Esophagus muscularis mucosa (tissue), 4 donors: Measurements from ENCODE around the gene ERC2. TPM values are rescaled to one million over a fixed set of nuclear protein-coding genes. Genes with fewer than 3 reads are reported as not detected.
A peak's percentile ranks its signal among the peaks of the same experiment; 100 is the strongest.

Source experiments
- DNase-seq: peaks from one replicate; pipeline ENCODE4 v3.0.0-alpha.2; 2017; ENCODE audit errors: extremely low spot score
- H3K27ac ChIP-seq, 4 donors: fragments of 200-600 bp; sonication (generic); replicated peaks in 1 of 4; 1 replicate in 3 of 4; 2 replicates in 1 of 4; pipeline ENCODE4 v1.5.1; 2016 to 2019; ENCODE audit warnings: mild to moderate bottlenecking in 1 of 4
- H3K27me3 ChIP-seq, 4 donors: fragments of 200-600 bp; sonication (generic); one replicate each; pipeline versions ENCODE4 v1.5.1 to v1.6.0; 2016 to 2019
- H3K36me3 ChIP-seq, 4 donors: fragments of 200-600 bp; sonication (generic); one replicate each; pipeline ENCODE4 v1.5.1; 2016 to 2019
- H3K4me1 ChIP-seq, 4 donors: fragments of 200-600 bp; sonication (generic); one replicate each; pipeline ENCODE4 v1.5.1; 2016 to 2019
- H3K4me3 ChIP-seq, 4 donors: fragments of 200-600 bp; sonication (generic); 1 replicate in 2 of 4; 2 replicates in 2 of 4; pipeline ENCODE4 v1.5.1; 2016 to 2019; ENCODE audit warnings: mild to moderate bottlenecking in 4 of 4, moderate library complexity in 1 of 4
- H3K9me3 ChIP-seq, 4 donors: fragments of 200-600 bp; sonication (generic); 1 replicate in 3 of 4; 2 replicates in 1 of 4; pipeline ENCODE4 v1.5.1; 2016 to 2019
- EP300 ChIP-seq: sonication (generic); formaldehyde crosslinking; IDR thresholded peaks from one replicate; pipeline ENCODE4 v1.6.1; 2017; ENCODE audit warnings: antibody characterized with exemption
- POLR2A ChIP-seq: fragments of 450-650 bp; IDR thresholded peaks from one replicate; pipeline ENCODE4 v1.6.1; 2017; ENCODE audit warnings: antibody characterized with exemption, moderate library complexity, mild to moderate bottlenecking, low read depth
- POLR2AphosphoS5 ChIP-seq, 2 donors: sonication (generic); formaldehyde crosslinking; IDR thresholded peaks; one replicate each; pipeline ENCODE4 v1.6.1; 2017; ENCODE audit warnings: antibody characterized with exemption in 2 of 2
- WGBS: methylation state at CpG from one replicate; pipeline ENCODE4 v1.1.5; 2018; 5-methylcytosine and 5-hydroxymethylcytosine counted together
- intact Hi-C: fragments of 100-400 bp; cut with DNase I; formaldehyde crosslinking; loops from one replicate; pipeline ENCODE4 v1.15.1; 2023
- total RNA-seq, 4 donors: library from RNA; depleted of rRNA; stranded (reverse); fragments of >200 nt; gene quantifications; one replicate each; pipeline versions ENCODE4 v1.1.0 to v1.2.1, GENCODE V29; 2016
- TF ChIP-seq, protein P1 (sequence below), 3 experiments: fragments of 200-600 bp in 2 of 3; fragments of 450-650 bp in 1 of 3; sonication (generic) in 2 of 3; IDR thresholded peaks; one replicate each; pipeline ENCODE4 v1.5.1; 2017 to 2019; ENCODE audit warnings: antibody characterized with exemption in 3 of 3, mild to moderate bottlenecking in 2 of 3, moderate library complexity in 1 of 3

ERC2 gene
- total RNA-seq, 4 donors from 2014 or later = 0.42 to 2.0 (median 1.5) TPM

GRCh38 chr3:55816794-55817576 is 651.3 kb downstream of the ERC2 start:
- Histone ChIP-seq H3K36me3 (no peaks in the 10 kb centered on the region), H3K27ac (no peak overlapping the region), H3K9me3 (no peaks in the 10 kb centered on the region), H3K4me1 (peaks cover 2 to 16% (median 10%) of the 10 kb centered on the region in 4 donors), H3K27me3 (no peaks in the 10 kb centered on the region), H3K4me3 (no peak overlapping the region)
- peak; percentile 81 for DNase-seq
- intact Hi-C loops = no loop called here
- TF ChIP-seq POLR2A (no peak), EP300 (no peak), POLR2AphosphoS5 (IDR thresholded peaks at IDR 0.05) (no peak)
- TF ChIP-seq, protein P1, sequence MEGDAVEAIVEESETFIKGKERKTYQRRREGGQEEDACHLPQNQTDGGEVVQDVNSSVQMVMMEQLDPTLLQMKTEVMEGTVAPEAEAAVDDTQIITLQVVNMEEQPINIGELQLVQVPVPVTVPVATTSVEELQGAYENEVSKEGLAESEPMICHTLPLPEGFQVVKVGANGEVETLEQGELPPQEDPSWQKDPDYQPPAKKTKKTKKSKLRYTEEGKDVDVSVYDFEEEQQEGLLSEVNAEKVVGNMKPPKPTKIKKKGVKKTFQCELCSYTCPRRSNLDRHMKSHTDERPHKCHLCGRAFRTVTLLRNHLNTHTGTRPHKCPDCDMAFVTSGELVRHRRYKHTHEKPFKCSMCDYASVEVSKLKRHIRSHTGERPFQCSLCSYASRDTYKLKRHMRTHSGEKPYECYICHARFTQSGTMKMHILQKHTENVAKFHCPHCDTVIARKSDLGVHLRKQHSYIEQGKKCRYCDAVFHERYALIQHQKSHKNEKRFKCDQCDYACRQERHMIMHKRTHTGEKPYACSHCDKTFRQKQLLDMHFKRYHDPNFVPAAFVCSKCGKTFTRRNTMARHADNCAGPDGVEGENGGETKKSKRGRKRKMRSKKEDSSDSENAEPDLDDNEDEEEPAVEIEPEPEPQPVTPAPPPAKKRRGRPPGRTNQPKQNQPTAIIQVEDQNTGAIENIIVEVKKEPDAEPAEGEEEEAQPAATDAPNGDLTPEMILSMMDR (IDR thresholded peaks at IDR 0.05) = no peak
- 90% methylated on average over 8 of the region's 8 CpGs for WGBS

DNA sequence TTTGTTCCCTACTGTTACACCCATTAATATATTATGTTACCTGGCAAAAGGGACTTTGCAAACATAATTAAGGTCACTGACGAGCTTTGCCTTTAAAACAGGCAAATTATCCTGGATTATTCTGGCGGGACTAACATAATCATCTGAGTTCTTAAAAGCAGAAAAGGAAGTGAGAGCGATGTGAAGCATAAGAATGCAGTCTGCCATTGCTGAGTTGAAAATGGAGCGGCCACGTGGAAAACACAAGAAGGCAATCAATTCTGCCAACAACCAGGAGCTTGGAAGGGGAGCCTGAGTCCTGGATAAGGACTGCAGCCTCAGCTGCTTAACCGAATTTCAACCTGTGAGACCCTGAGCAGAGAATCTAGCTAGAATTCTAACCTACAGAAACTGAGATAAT is 653.0 kb downstream of the ERC2 start:
- no peaks in the 10 kb centered on the region for H3K36me3 ChIP-seq
- H3K9me3 ChIP-seq = no peaks in the 10 kb centered on the region
- TF ChIP-seq EP300 = no peak
- no peak for TF ChIP-seq POLR2AphosphoS5 (IDR thresholded peaks at IDR 0.05)
- no peak for TF ChIP-seq POLR2A
- TF ChIP-seq, protein P1 (IDR thresholded peaks at IDR 0.05) = no peak
- H3K27me3 ChIP-seq = no peaks in the 10 kb centered on the region
- H3K4me3 ChIP-seq = no peak overlapping the region
- 86% methylated on average over 6 of the region's 6 CpGs for WGBS
- DNase-seq = peak; percentile 55
- intact Hi-C loops = no loop called here
- peaks cover 2 to 16% (median 10%) of the 10 kb centered on the region in 4 donors for H3K4me1 ChIP-seq
- no peak overlapping the region for H3K27ac ChIP-seq

DNA sequence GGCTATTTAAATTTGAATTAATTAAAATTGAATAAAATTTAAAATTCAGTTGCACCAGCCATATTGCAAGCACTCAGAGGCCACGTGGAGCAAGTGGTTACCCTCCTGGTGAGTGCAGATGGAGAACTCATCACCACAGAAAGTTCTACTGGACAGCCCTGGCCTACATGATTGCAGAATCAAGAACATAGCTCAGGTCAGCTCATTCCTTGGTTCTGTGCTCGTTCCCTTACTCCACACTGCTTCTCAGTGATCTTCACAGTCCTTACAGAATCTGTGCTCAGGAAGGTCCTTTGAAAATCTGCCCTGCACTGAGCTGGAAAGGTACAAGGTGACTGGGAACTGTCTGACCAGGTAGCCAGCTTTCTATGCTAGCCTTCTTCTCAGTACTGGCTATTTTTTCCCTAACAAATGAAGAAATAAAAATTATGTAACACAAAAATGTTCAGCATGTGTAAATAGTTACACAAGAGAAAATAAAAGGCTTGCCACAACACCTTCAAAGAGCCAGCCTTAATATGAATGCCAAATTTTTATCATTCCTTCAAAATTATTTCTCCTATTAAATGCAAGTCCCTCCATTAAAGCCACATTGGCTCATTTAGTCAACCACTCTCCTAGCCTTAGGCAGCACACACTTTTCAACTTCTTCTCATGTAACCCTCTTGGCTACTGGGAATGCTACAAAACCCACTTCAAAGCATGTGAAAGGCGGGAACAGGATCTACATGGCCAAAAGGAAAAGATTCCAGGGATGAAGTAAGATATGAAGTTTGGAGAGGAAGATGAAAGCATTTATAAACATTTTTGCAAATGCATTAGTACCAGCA is 654.8 kb downstream of the ERC2 start:
- H3K4me3 ChIP-seq = no peak overlapping the region
- peak; percentile 68 for DNase-seq
- no peaks in the 10 kb centered on the region for H3K9me3 ChIP-seq
- peak overlapping the region in 1 of 4 donors; percentile 34 for H3K27ac ChIP-seq
- no peaks in the 10 kb centered on the region for H3K36me3 ChIP-seq
- 83% methylated on average over 3 of the region's 3 CpGs for WGBS
- intact Hi-C loops = no loop called here
- no peaks in the 10 kb centered on the region for H3K27me3 ChIP-seq
- TF ChIP-seq POLR2A (no peak), EP300 (no peak), POLR2AphosphoS5 (IDR thresholded peaks at IDR 0.05) (no peak)
- TF ChIP-seq, protein P1 (IDR thresholded peaks at IDR 0.05) = no peak
- H3K4me1 ChIP-seq = peaks cover 2 to 16% (median 10%) of the 10 kb centered on the region in 4 donors

GRCh38 chr3:55812394-55813013 is 655.8 kb downstream of the ERC2 start:
- Histone ChIP-seq H3K9me3 (no peaks in the 10 kb centered on the region), H3K4me3 (no peak overlapping the region), H3K36me3 (no peaks in the 10 kb centered on the region), H3K27me3 (no peaks in the 10 kb centered on the region), H3K27ac (no peak overlapping the region), H3K4me1 (peaks cover 2 to 16% (median 10%) of the 10 kb centered on the region in 4 donors)
- no peak for TF ChIP-seq POLR2AphosphoS5 (IDR thresholded peaks at IDR 0.05)
- TF ChIP-seq POLR2A = no peak
- DNase-seq = peak; percentile 55
- WGBS = 95% methylated on average over 5 of the region's 5 CpGs
- intact Hi-C loops = no loop called here

- intact Hi-C loops = no loop called here
Measured at GRCh38 chr3:55807210-55807609, 661.1 kb downstream of the ERC2 start.

More at GRCh38 chr3:55807210-55807609, 661.1 kb downstream of the ERC2 start:
- no peak overlapping the region for H3K27ac ChIP-seq
- peak; percentile 10 for DNase-seq
- H3K36me3 ChIP-seq = no peaks in the 10 kb centered on the region
- H3K4me1 ChIP-seq = no peaks in the 10 kb centered on the region
- 100% methylated on average over 1 of the region's 1 CpG for WGBS
- H3K9me3 ChIP-seq = no peaks in the 10 kb centered on the region
- TF ChIP-seq EP300 (no peak), POLR2A (no peak), POLR2AphosphoS5 (IDR thresholded peaks at IDR 0.05) (no peak)
- TF ChIP-seq, protein P1 (IDR thresholded peaks at IDR 0.05) = no peak
- no peaks in the 10 kb centered on the region for H3K27me3 ChIP-seq
- H3K4me3 ChIP-seq = no peak overlapping the region
